GM12892 (cell line): ENCODE measurements around the gene PROM1.

Experiments used
- DNase-seq: peaks from one replicate; pipeline ENCODE4 v3.0.0; 2011; ENCODE audit not compliant: insufficient read length
- FAIRE-seq: peaks from 2 replicates; lab custom pipeline; 2011; peaks lifted over from hg19 to GRCh38; lab: Jason Lieb, UNC
- POLR2A ChIP-seq: IDR thresholded peaks from 2 replicates; pipeline ENCODE4 v1.6.1; 2011; ENCODE audit warnings: low read depth, low read length, control low read depth
- POLR2AphosphoS5 ChIP-seq: IDR thresholded peaks from 2 replicates; pipeline ENCODE4 v1.6.1; 2011; ENCODE audit warnings: low read depth, low read length, control low read depth
- TAF1 ChIP-seq: IDR thresholded peaks from 2 replicates; pipeline ENCODE4 v1.6.1; 2011; ENCODE audit warnings: low read depth, mild to moderate bottlenecking, control low read depth, low read length, borderline replicate concordance

PROM1 gene

GRCh38 chr4:16102356-16102755, 18.5 kb upstream of the PROM1 start:
- TF ChIP-seq POLR2A = no peak
- TF ChIP-seq POLR2AphosphoS5 = no peak
- no peak for TF ChIP-seq TAF1
- no peak for FAIRE-seq
- DNase-seq = no peak

GRCh38 chr4:16100833-16101232, 17.0 kb upstream of the PROM1 start:
- TF ChIP-seq POLR2AphosphoS5 (no peak), POLR2A (no peak), TAF1 (no peak)
- DNase-seq (no peak), FAIRE-seq (no peak)

GRCh38 chr4:16092682-16093319, 9.0 kb upstream of the PROM1 start:
- no peak for TF ChIP-seq POLR2A
- no peak for TF ChIP-seq POLR2AphosphoS5
- no peak for TF ChIP-seq TAF1
- DNase-seq = no peak
- no peak for FAIRE-seq

- FAIRE-seq = no peak
- TF ChIP-seq TAF1 (no peak), POLR2A (no peak), POLR2AphosphoS5 (no peak)
- DNase-seq = no peak
Measured at GRCh38 chr4:16090096-16090705, 6.4 kb upstream of the PROM1 start.

GRCh38 chr4:16089156-16089555, 5.3 kb upstream of the PROM1 start:
- DNase-seq (no peak), FAIRE-seq (no peak)
- TF ChIP-seq TAF1 (no peak), POLR2AphosphoS5 (no peak), POLR2A (no peak)

GRCh38 chr4:16088601-16089000, 4.8 kb upstream of the PROM1 start:
- FAIRE-seq (no peak), DNase-seq (no peak)
- TF ChIP-seq POLR2A = no peak
- no peak for TF ChIP-seq POLR2AphosphoS5
- no peak for TF ChIP-seq TAF1

GRCh38 chr4:16085822-16086221, 2.0 kb upstream of the PROM1 start:
- DNase-seq (no peak), FAIRE-seq (no peak)

GRCh38 chr4:16082426-16083240, 1.2 kb downstream of the PROM1 start:
- TF ChIP-seq TAF1 (no peak), POLR2A (no peak), POLR2AphosphoS5 (no peak)
- DNase-seq (peak; percentile 23), FAIRE-seq (no peak)

More at GRCh38 chr4:16085822-16086221, 2.0 kb upstream of the PROM1 start:
- TF ChIP-seq TAF1 (no peak), POLR2AphosphoS5 (no peak), POLR2A (no peak)

- FAIRE-seq (no peak), DNase-seq (no peak)
- TF ChIP-seq POLR2A (no peak), POLR2AphosphoS5 (no peak), TAF1 (no peak)
Measured at GRCh38 chr4:16082041-16082425, 1.8 kb downstream of the PROM1 start.

GRCh38 chr4:16079046-16079445, 4.8 kb downstream of the PROM1 start:
- no peak for DNase-seq
- TF ChIP-seq POLR2AphosphoS5 (no peak), POLR2A (no peak), TAF1 (no peak)

GRCh38 chr4:16078195-16078760, 5.5 kb downstream of the PROM1 start:
- no peak for TF ChIP-seq TAF1
- TF ChIP-seq POLR2AphosphoS5 = no peak
- TF ChIP-seq POLR2A = no peak
- no peak for FAIRE-seq
- DNase-seq = no peak

More at GRCh38 chr4:16079046-16079445, 4.8 kb downstream of the PROM1 start:
- FAIRE-seq = peak; percentile 51
